Measurements from ENCODE around the gene MIB2. TPM values are rescaled to one million over a fixed set of nuclear protein-coding genes. Genes with fewer than 3 reads are reported as not detected.

The MIB2 gene
- total and polyA plus RNA-seq, 4 donors: 20.4 to 220 (median 61.4) TPM

- DNase-seq (peak; percentile 38 to 74), ATAC-seq (ENCODE audit: low FRiP score) (no peak)
- H3K4me3 ChIP-seq (ENCODE audit: low read length in 2 of 2): no peak overlapping the region
- H3K27me3 ChIP-seq (ENCODE audit: control insufficient read depth in 1 of 2, insufficient read depth in 2 of 2, low read length in 1 of 2): no peaks in the 10 kb centered on the region
- H3K9me3 ChIP-seq (ENCODE audit: control insufficient read depth, low read length): no peaks in the 10 kb centered on the region
- no peaks in the 10 kb centered on the region for H3K36me3 ChIP-seq (ENCODE audit: control insufficient read depth in 1 of 2, insufficient read depth in 2 of 2, low read length in 1 of 2)
- intact Hi-C loops (cut with DNase I): no loop called here
- H3K4me1 ChIP-seq (ENCODE audit: control insufficient read depth in 1 of 2, insufficient read depth in 2 of 2, low read length in 2 of 2): no peaks in the 10 kb centered on the region
- 87 to 93% methylated on average over 6 of the region's 6 CpGs for WGBS, 2 donors
- H3K27ac ChIP-seq (ENCODE audit: low read depth in 1 of 2, low read length in 2 of 2): no peak overlapping the region
Measured at GRCh38 chr1:1617925-1618324, 2.6 kb downstream of the MIB2 start.

- intact Hi-C loops (cut with DNase I): no loop called here
- Histone ChIP-seq H3K27me3 (ENCODE audit: control insufficient read depth in 1 of 2, insufficient read depth in 2 of 2, low read length in 1 of 2) (no peaks in the 10 kb centered on the region), H3K36me3 (ENCODE audit: control insufficient read depth in 1 of 2, insufficient read depth in 2 of 2, low read length in 1 of 2) (no peaks in the 10 kb centered on the region), H3K27ac (ENCODE audit: low read depth in 1 of 2, low read length in 2 of 2) (no peak overlapping the region), H3K9me3 (ENCODE audit: control insufficient read depth, low read length) (no peaks in the 10 kb centered on the region), H3K4me3 (ENCODE audit: low read length in 2 of 2) (no peak overlapping the region), H3K4me1 (ENCODE audit: control insufficient read depth in 1 of 2, insufficient read depth in 2 of 2, low read length in 2 of 2) (no peaks in the 10 kb centered on the region)
- ATAC-seq (ENCODE audit: low FRiP score) (no peak), DNase-seq (peak; percentile 45 to 66)
- WGBS, 2 donors: 93 to 94% methylated on average over 9 of the region's 9 CpGs
Measured at GRCh38 chr1:1618396-1619068, 3.2 kb downstream of the MIB2 start.

GRCh38 chr1:1619917-1620361, 4.6 kb downstream of the MIB2 start:
- 53 to 61% methylated on average over 14 of the region's 14 CpGs for WGBS, 2 donors

GRCh38 chr1:1620433-1621139, 5.3 kb downstream of the MIB2 start:
- H3K36me3 ChIP-seq (ENCODE audit: control insufficient read depth in 1 of 2, insufficient read depth in 2 of 2, low read length in 1 of 2): no peaks in the 10 kb centered on the region
- WGBS, 2 donors: 85 to 88% methylated on average over 16 of the region's 16 CpGs
- H3K4me1 ChIP-seq (ENCODE audit: control insufficient read depth in 1 of 2, insufficient read depth in 2 of 2, low read length in 2 of 2): no peaks in the 10 kb centered on the region
- no peak for ATAC-seq (ENCODE audit: low FRiP score)
- DNase-seq: peak; percentile 41 to 67
- no peak overlapping the region for H3K4me3 ChIP-seq (ENCODE audit: low read length in 2 of 2)
- no peaks in the 10 kb centered on the region for H3K9me3 ChIP-seq (ENCODE audit: control insufficient read depth, low read length)
- H3K27me3 ChIP-seq (ENCODE audit: control insufficient read depth in 1 of 2, insufficient read depth in 2 of 2, low read length in 1 of 2): no peaks in the 10 kb centered on the region
- H3K27ac ChIP-seq (ENCODE audit: low read depth in 1 of 2, low read length in 2 of 2): no peak overlapping the region
- intact Hi-C loops (cut with DNase I): no loop called here

More at GRCh38 chr1:1619917-1620361, 4.6 kb downstream of the MIB2 start:
- ATAC-seq (ENCODE audit: low FRiP score) (no peak), DNase-seq (peak; percentile 45 to 60)
- intact Hi-C loops (cut with DNase I): no loop called here
- Histone ChIP-seq H3K4me3 (ENCODE audit: low read length in 2 of 2) (no peak overlapping the region), H3K27me3 (ENCODE audit: control insufficient read depth in 1 of 2, insufficient read depth in 2 of 2, low read length in 1 of 2) (no peaks in the 10 kb centered on the region), H3K36me3 (ENCODE audit: control insufficient read depth in 1 of 2, insufficient read depth in 2 of 2, low read length in 1 of 2) (no peaks in the 10 kb centered on the region), H3K27ac (ENCODE audit: low read depth in 1 of 2, low read length in 2 of 2) (no peak overlapping the region), H3K9me3 (ENCODE audit: control insufficient read depth, low read length) (no peaks in the 10 kb centered on the region), H3K4me1 (ENCODE audit: control insufficient read depth in 1 of 2, insufficient read depth in 2 of 2, low read length in 2 of 2) (no peaks in the 10 kb centered on the region)

- no peaks in the 10 kb centered on the region for H3K27me3 ChIP-seq (ENCODE audit: control insufficient read depth in 1 of 2, insufficient read depth in 2 of 2, low read length in 1 of 2)
- WGBS, 2 donors: 85 to 86% methylated on average over 28 to 31 of the region's 31 CpGs
- H3K36me3 ChIP-seq (ENCODE audit: control insufficient read depth in 1 of 2, insufficient read depth in 2 of 2, low read length in 1 of 2): no peaks in the 10 kb centered on the region
- ATAC-seq (ENCODE audit: low FRiP score) (no peak), DNase-seq (peak in 1 of 2 donors; percentile 72)
- no peak overlapping the region for H3K4me3 ChIP-seq (ENCODE audit: low read length in 2 of 2)
- H3K27ac ChIP-seq (ENCODE audit: low read depth in 1 of 2, low read length in 2 of 2): no peak overlapping the region
- no peaks in the 10 kb centered on the region for H3K9me3 ChIP-seq (ENCODE audit: control insufficient read depth, low read length)
- intact Hi-C loops (cut with DNase I): no loop called here
- no peaks in the 10 kb centered on the region for H3K4me1 ChIP-seq (ENCODE audit: control insufficient read depth in 1 of 2, insufficient read depth in 2 of 2, low read length in 2 of 2)
Measured at GRCh38 chr1:1621173-1622009, 6.1 kb downstream of the MIB2 start.

- no peak for ATAC-seq (ENCODE audit: low FRiP score)
- WGBS, 2 donors: 68 to 77% methylated on average over 21 of the region's 21 CpGs
- intact Hi-C loops (cut with DNase I): no loop called here
- Histone ChIP-seq H3K4me1 (ENCODE audit: control insufficient read depth in 1 of 2, insufficient read depth in 2 of 2, low read length in 2 of 2) (no peaks in the 10 kb centered on the region), H3K27ac (ENCODE audit: low read depth in 1 of 2, low read length in 2 of 2) (no peak overlapping the region), H3K9me3 (ENCODE audit: control insufficient read depth, low read length) (no peaks in the 10 kb centered on the region), H3K4me3 (ENCODE audit: low read length in 2 of 2) (no peak overlapping the region), H3K27me3 (ENCODE audit: control insufficient read depth in 1 of 2, insufficient read depth in 2 of 2, low read length in 1 of 2) (no peaks in the 10 kb centered on the region), H3K36me3 (ENCODE audit: control insufficient read depth in 1 of 2, insufficient read depth in 2 of 2, low read length in 1 of 2) (no peaks in the 10 kb centered on the region)
- peak; percentile 48 to 77 for DNase-seq
Measured at GRCh38 chr1:1622010-1622787, 6.9 kb downstream of the MIB2 start.

GRCh38 chr1:1622788-1623094, 7.4 kb downstream of the MIB2 start:
- Histone ChIP-seq H3K27me3 (ENCODE audit: control insufficient read depth in 1 of 2, insufficient read depth in 2 of 2, low read length in 1 of 2) (no peaks in the 10 kb centered on the region), H3K4me3 (ENCODE audit: low read length in 2 of 2) (no peak overlapping the region), H3K27ac (ENCODE audit: low read depth in 1 of 2, low read length in 2 of 2) (no peak overlapping the region), H3K4me1 (ENCODE audit: control insufficient read depth in 1 of 2, insufficient read depth in 2 of 2, low read length in 2 of 2) (no peaks in the 10 kb centered on the region), H3K36me3 (ENCODE audit: control insufficient read depth in 1 of 2, insufficient read depth in 2 of 2, low read length in 1 of 2) (no peaks in the 10 kb centered on the region), H3K9me3 (ENCODE audit: control insufficient read depth, low read length) (no peaks in the 10 kb centered on the region)
- DNase-seq: no peak
- intact Hi-C loops (cut with DNase I): no loop called here
- ATAC-seq (ENCODE audit: low FRiP score): no peak
- 87 to 88% methylated on average over 17 of the region's 17 CpGs for WGBS, 2 donors

GRCh38 chr1:1623181-1623630, 7.9 kb downstream of the MIB2 start:
- Histone ChIP-seq H3K36me3 (ENCODE audit: control insufficient read depth in 1 of 2, insufficient read depth in 2 of 2, low read length in 1 of 2) (no peaks in the 10 kb centered on the region), H3K4me1 (ENCODE audit: control insufficient read depth in 1 of 2, insufficient read depth in 2 of 2, low read length in 2 of 2) (no peaks in the 10 kb centered on the region), H3K4me3 (ENCODE audit: low read length in 2 of 2) (no peak overlapping the region), H3K27me3 (ENCODE audit: control insufficient read depth in 1 of 2, insufficient read depth in 2 of 2, low read length in 1 of 2) (no peaks in the 10 kb centered on the region), H3K27ac (ENCODE audit: low read depth in 1 of 2, low read length in 2 of 2) (no peak overlapping the region), H3K9me3 (ENCODE audit: control insufficient read depth, low read length) (no peaks in the 10 kb centered on the region)
- intact Hi-C loops (cut with DNase I): no loop called here
- ATAC-seq (ENCODE audit: low FRiP score) (no peak), DNase-seq (peak; percentile 50 to 71)
- 92 to 94% methylated on average over 32 to 33 of the region's 33 CpGs for WGBS, 2 donors

Measured in aorta (tissue), 5 donors.